ENCODE data around the gene PRR7.

PRR7 gene

DNA sequence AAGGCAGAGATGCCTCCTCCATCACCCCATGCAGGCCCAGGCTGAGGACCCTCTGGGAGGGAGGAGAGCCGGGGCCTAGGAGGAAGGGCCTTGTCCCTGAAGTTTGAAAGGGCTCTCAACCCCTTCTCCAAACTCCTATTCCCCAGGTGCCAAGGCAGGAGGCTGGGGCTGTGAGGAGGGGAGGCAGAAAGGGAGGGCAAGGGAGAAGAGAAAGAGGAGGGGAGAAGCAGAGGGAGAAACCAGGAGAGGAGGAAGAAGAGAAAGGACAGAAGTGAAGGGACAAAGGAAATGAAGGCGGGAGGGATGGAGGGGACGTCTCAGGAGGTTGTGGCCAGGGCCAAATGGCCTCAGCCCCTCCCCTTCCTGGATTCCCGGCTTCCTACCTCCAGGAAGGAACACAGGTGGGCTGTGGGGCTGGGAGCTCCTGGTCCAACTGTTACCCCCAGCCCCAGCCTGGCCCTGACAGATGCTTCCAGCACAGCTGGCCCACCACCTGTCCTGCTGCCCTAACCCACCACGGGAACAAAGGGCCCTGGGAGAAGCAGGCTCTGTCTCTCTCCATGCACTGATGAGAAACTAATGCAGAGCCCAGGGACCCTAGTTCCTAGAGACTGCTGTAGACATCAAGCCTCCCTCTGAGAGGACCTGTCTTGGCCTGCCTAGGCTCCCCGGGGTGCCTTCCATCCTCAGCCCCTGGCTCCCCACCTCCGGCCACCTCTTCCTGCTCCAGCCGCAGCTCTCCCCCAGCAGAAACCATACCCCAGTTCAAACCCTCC, 23.3 kb downstream of the PRR7 start:
- no peaks in the 10 kb centered on the region for H3K9me3 ChIP-seq (replicated peaks; ENCODE audit: insufficient read depth, low read length)
- no peaks in the 10 kb centered on the region for H3K9me2 ChIP-seq (replicated peaks; ENCODE audit: insufficient read depth, low read length)
- H3K4me2 ChIP-seq (ENCODE audit: low read depth, low read length): no peak overlapping the region
- peaks cover 80% of the 10 kb centered on the region for H3K27me3 ChIP-seq (replicated peaks; ENCODE audit: insufficient read depth, low read length)
- no peaks in the 10 kb centered on the region for H4K20me1 ChIP-seq (ENCODE audit: insufficient read depth, low read length)
- no peaks in the 10 kb centered on the region for H3F3A ChIP-seq (ENCODE audit: insufficient read depth, low read length)
- H3K79me2 ChIP-seq (ENCODE audit: low read length): no peaks in the 10 kb centered on the region
- DNase-seq: no peak
- no peak overlapping the region for H3K4me3 ChIP-seq (ENCODE audit: low read length)
- no peak overlapping the region for H3K9ac ChIP-seq (ENCODE audit: low read length)
- no peak overlapping the region for H3K27ac ChIP-seq (ENCODE audit: low read length)
- H2AFZ ChIP-seq (ENCODE audit: low read length): no peak overlapping the region
- H3K36me3 ChIP-seq (replicated peaks; ENCODE audit: insufficient read depth, low read length): no peaks in the 10 kb centered on the region
- no peaks in the 10 kb centered on the region for H3K4me1 ChIP-seq (ENCODE audit: low read length)
- TF ChIP-seq EZH2 (optimal IDR thresholded peaks at IDR 0.05; ENCODE audit: low read depth, low read length) (no peak), EZH2phosphoT487 (IDR thresholded peaks at IDR 0.05; ENCODE audit: low read length) (no peak)
- TF ChIP-seq, protein P1, sequence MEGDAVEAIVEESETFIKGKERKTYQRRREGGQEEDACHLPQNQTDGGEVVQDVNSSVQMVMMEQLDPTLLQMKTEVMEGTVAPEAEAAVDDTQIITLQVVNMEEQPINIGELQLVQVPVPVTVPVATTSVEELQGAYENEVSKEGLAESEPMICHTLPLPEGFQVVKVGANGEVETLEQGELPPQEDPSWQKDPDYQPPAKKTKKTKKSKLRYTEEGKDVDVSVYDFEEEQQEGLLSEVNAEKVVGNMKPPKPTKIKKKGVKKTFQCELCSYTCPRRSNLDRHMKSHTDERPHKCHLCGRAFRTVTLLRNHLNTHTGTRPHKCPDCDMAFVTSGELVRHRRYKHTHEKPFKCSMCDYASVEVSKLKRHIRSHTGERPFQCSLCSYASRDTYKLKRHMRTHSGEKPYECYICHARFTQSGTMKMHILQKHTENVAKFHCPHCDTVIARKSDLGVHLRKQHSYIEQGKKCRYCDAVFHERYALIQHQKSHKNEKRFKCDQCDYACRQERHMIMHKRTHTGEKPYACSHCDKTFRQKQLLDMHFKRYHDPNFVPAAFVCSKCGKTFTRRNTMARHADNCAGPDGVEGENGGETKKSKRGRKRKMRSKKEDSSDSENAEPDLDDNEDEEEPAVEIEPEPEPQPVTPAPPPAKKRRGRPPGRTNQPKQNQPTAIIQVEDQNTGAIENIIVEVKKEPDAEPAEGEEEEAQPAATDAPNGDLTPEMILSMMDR (IDR thresholded peaks at IDR 0.05; ENCODE audit: low read length): no peak

DNA sequence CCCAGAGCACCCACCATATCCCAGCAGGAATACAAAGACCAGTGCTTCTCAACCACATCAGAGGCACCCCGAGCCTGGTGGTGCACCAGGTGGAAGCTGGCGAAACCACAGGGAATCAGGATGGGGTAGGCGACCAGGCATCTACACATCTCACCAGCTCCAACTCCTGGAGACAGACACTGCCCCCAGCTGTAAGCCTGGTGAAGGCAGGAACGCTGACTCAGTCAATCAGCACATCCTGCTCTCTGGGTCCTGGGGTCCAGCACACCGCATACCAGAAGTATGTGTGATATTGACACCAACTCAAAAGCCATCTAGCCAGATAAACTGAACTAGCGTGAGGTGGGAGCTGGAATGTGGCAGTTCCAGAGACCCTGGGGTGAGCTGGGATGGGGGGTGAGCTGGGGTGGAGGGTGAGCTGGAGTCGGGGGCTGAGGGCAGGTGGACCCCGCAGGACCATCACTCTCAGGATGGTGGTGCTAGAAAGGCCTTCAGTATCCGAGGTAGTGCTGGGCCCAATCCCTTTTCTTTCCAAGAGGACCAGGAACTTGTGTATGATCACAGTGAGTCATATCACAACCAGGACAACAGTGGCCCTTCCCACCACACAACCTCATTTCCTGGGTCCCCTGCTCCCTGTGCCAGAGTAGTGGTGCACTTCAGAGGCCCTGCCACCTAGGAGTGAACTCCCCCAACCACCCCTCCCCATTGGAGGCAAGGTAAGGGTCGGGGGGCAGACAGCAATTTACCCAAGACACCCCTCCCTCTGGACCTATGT, 24.3 kb downstream of the PRR7 start:
- H3K79me2 ChIP-seq (ENCODE audit: low read length): no peaks in the 10 kb centered on the region
- H3K36me3 ChIP-seq (replicated peaks; ENCODE audit: insufficient read depth, low read length): no peaks in the 10 kb centered on the region
- DNase-seq: no peak
- H3K4me3 ChIP-seq (ENCODE audit: low read length): no peak overlapping the region
- no peaks in the 10 kb centered on the region for H3F3A ChIP-seq (ENCODE audit: insufficient read depth, low read length)
- no peaks in the 10 kb centered on the region for H3K9me3 ChIP-seq (replicated peaks; ENCODE audit: insufficient read depth, low read length)
- H3K9me2 ChIP-seq (replicated peaks; ENCODE audit: insufficient read depth, low read length): no peaks in the 10 kb centered on the region
- H3K4me1 ChIP-seq (ENCODE audit: low read length): no peaks in the 10 kb centered on the region
- TF ChIP-seq EZH2 (optimal IDR thresholded peaks at IDR 0.05; ENCODE audit: low read depth, low read length) (no peak), EZH2phosphoT487 (IDR thresholded peaks at IDR 0.05; ENCODE audit: low read length) (no peak)
- TF ChIP-seq, protein P1 (IDR thresholded peaks at IDR 0.05; ENCODE audit: low read length): no peak
- no peak overlapping the region for H2AFZ ChIP-seq (ENCODE audit: low read length)
- H3K9ac ChIP-seq (ENCODE audit: low read length): no peak overlapping the region
- peaks cover 72% of the 10 kb centered on the region for H3K27me3 ChIP-seq (replicated peaks; ENCODE audit: insufficient read depth, low read length)
- no peaks in the 10 kb centered on the region for H4K20me1 ChIP-seq (ENCODE audit: insufficient read depth, low read length)
- H3K4me2 ChIP-seq (ENCODE audit: low read depth, low read length): no peak overlapping the region
- no peak overlapping the region for H3K27ac ChIP-seq (ENCODE audit: low read length)

DNA sequence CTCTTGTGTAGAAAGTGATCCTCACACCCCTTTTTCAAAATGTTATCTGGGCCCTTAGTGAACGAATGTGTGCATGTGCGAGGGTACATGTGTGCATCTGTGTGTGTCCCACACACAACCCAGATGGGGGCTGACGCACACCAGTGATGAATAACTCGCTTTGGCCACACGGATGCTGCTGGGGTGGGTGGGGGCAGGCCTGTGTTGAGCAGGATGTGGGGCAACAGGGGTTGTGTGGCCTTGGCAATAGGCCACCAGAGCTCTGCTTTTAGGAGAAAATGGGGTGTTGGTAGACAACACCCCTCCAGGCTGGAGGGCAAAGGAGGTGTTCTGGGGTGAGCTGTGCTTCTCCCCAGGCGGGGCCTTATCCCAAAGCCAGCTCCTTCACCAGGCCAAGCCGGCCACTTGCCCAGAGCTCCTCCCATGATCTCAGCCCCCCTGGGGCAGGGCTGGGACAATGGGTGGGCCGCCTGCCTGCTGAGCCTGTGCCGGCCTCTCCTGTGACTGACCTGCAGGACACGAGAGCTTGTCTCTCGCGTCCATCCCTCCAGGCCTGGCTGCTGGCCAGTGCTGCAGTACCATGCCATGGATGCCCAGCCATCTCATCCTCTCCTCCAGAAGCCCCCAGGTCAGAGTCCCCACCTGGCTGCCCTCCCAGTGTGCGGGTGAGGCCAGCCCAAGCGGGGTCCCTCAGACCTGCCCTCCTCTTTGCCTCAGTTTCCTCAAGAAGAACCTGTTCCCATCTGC, 25.2 kb downstream of the PRR7 start:
- Histone ChIP-seq H3F3A (ENCODE audit: insufficient read depth, low read length) (no peaks in the 10 kb centered on the region), H3K36me3 (replicated peaks; ENCODE audit: insufficient read depth, low read length) (no peaks in the 10 kb centered on the region), H3K9me3 (replicated peaks; ENCODE audit: insufficient read depth, low read length) (no peaks in the 10 kb centered on the region), H3K79me2 (ENCODE audit: low read length) (no peaks in the 10 kb centered on the region), H4K20me1 (ENCODE audit: insufficient read depth, low read length) (no peaks in the 10 kb centered on the region), H3K27ac (ENCODE audit: low read length) (no peak overlapping the region), H2AFZ (ENCODE audit: low read length) (no peak overlapping the region), H3K4me3 (ENCODE audit: low read length) (no peak overlapping the region), H3K9ac (ENCODE audit: low read length) (no peak overlapping the region), H3K9me2 (replicated peaks; ENCODE audit: insufficient read depth, low read length) (no peaks in the 10 kb centered on the region), H3K4me2 (ENCODE audit: low read depth, low read length) (no peak overlapping the region), H3K27me3 (replicated peaks; ENCODE audit: insufficient read depth, low read length) (peaks cover 64% of the 10 kb centered on the region), H3K4me1 (ENCODE audit: low read length) (no peaks in the 10 kb centered on the region)
- TF ChIP-seq, protein P1 (IDR thresholded peaks at IDR 0.05; ENCODE audit: low read length): no peak
- no peak for TF ChIP-seq EZH2phosphoT487 (IDR thresholded peaks at IDR 0.05; ENCODE audit: low read length)
- TF ChIP-seq EZH2 (optimal IDR thresholded peaks at IDR 0.05; ENCODE audit: low read depth, low read length): no peak
- no peak for DNase-seq

Data from MM.1S (cell line).